ENCODE measurements around the gene LRRC61.

Gene LRRC61

DNA sequence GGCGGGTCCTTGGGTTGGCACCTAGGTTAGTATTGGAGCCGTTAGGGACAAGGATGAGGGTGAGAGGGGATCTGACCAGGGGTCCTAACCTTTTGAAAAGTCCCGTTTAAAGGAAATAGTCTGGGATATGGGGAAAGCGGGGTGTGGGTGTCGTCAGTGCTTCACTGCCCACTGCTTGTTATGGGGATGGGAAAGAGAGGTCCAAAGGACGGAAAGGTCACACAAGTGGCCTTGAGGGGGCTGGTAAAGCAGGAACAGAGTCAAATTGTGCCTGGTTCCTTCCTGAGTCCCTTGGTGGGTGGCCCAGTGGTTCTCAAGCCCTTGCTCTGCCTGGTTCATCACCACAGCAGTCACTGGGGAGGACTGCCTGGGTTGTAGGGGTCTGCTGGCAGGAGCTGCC lies 53.4 kb downstream of the LRRC61 start:
- peaks cover 0 to 31% of the 10 kb centered on the region in 2 experiments; a peak in 1 of 3 replicates for H3K36me3 ChIP-seq (ENCODE audit: control insufficient read depth in 2 of 2, insufficient read depth in 1 of 2, low read length in 2 of 2)
- H3K4me3 ChIP-seq (ENCODE audit: low read depth, low read length), result no peak overlapping the region
- TF ChIP-seq, protein P1, sequence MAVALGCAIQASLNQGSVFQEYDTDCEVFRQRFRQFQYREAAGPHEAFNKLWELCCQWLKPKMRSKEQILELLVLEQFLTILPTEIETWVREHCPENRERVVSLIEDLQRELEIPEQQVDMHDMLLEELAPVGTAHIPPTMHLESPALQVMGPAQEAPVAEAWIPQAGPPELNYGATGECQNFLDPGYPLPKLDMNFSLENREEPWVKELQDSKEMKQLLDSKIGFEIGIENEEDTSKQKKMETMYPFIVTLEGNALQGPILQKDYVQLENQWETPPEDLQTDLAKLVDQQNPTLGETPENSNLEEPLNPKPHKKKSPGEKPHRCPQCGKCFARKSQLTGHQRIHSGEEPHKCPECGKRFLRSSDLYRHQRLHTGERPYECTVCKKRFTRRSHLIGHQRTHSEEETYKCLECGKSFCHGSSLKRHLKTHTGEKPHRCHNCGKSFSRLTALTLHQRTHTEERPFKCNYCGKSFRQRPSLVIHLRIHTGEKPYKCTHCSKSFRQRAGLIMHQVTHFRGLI (tag by site-specific recombination; IDR thresholded peaks at IDR 0.05), result no peak
- TF ChIP-seq ZNF621 (tag by site-specific recombination; IDR thresholded peaks at IDR 0.05), result no peak
- no peak for TF ChIP-seq ZBTB48 (tag by site-specific recombination; IDR thresholded peaks at IDR 0.05)
- TF ChIP-seq ZNF341 (tag by site-specific recombination; IDR thresholded peaks at IDR 0.05; ENCODE audit: low read depth), result no peak
- no peak for TF ChIP-seq ZNF155 (tag by site-specific recombination; IDR thresholded peaks at IDR 0.05)
- H3K27ac ChIP-seq (ENCODE audit: extremely low read depth, low read depth, low read length), result no peak overlapping the region
- ChIA-PET POLR2A (interaction anchor here (2.2 kb wide), 1 partner anchor 8 kb away, joined by 18 read pairs; the partner anchor contains the start of gene REPIN1), CTCF (no interaction called here)
- peaks cover 3% of the 10 kb centered on the region; the same call in 1 of the 2 replicates for H3K4me1 ChIP-seq (ENCODE audit: control insufficient read depth, insufficient read depth, low read length)
- H3K9me3 ChIP-seq (ENCODE audit: control insufficient read depth, insufficient read depth, low read depth, low read length), result no peaks in the 10 kb centered on the region

DNA sequence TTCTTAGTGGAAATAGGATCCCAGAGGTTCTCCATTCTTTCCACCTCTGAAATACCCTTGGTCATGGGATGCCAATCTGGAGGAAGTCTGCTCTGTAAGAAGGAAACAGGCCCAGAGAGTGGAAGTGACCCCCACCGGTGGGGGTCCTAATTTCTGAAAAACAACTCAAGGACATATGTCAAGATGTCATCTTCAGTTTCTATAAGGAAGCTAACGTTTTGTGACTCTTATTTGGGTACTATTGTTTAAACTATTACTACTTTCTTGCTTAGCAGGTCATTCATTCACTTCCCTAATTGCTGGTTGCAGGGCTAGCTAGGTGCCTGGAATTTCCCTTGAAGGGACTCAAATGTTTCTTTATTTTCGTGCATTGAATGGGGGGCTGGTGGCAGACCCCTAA lies 54.0 kb downstream of the LRRC61 start:
- Histone ChIP-seq H3K9me3 (ENCODE audit: control insufficient read depth, insufficient read depth, low read depth, low read length) (no peaks in the 10 kb centered on the region), H3K4me3 (ENCODE audit: low read depth, low read length) (no peak overlapping the region), H3K27ac (ENCODE audit: extremely low read depth, low read depth, low read length) (no peak overlapping the region), H3K4me1 (ENCODE audit: control insufficient read depth, insufficient read depth, low read length) (peaks cover 3% of the 10 kb centered on the region; the same call in 1 of the 2 replicates), H3K36me3 (ENCODE audit: control insufficient read depth in 2 of 2, insufficient read depth in 1 of 2, low read length in 2 of 2) (peaks cover 0 to 25% of the 10 kb centered on the region in 2 experiments; a peak in 1 of 3 replicates)
- ChIA-PET CTCF (interaction anchor here (0.8 kb wide), 1 partner anchor 21 kb away, joined by 6 read pairs; no protein-coding TSS in a partner anchor), POLR2A (interaction anchor here (0.6 to 2.2 kb wide), 2 partner anchors 8 to 716 kb away, joined by 3 to 18 read pairs; partner anchors contain the start of gene REPIN1)
- TF ChIP-seq ZNF707 (tag by site-specific recombination; IDR thresholded peaks at IDR 0.05) (no peak), GLIS1 (tag by site-specific recombination; IDR thresholded peaks at IDR 0.05) (no peak), ZNF561 (tag by site-specific recombination; IDR thresholded peaks at IDR 0.05; ENCODE audit: borderline replicate concordance) (no peak), ZNF473 (tag by site-specific recombination; IDR thresholded peaks at IDR 0.05) (no peak), GFI1B (tag by site-specific recombination; IDR thresholded peaks at IDR 0.05) (no peak), ZIC2 (tag by site-specific recombination; IDR thresholded peaks at IDR 0.05) (no peak), ZNF391 (tag by site-specific recombination; IDR thresholded peaks at IDR 0.05; ENCODE audit: borderline replicate concordance, low read depth) (no peak), ZNF169 (tag by site-specific recombination; IDR thresholded peaks at IDR 0.05) (no peak), ZNF324 (tag by site-specific recombination; IDR thresholded peaks at IDR 0.05) (no peak), PBX3 (CRISPR knock-in tag; IDR thresholded peaks at IDR 0.05) (no peak), ZNF658 (tag by site-specific recombination; IDR thresholded peaks at IDR 0.05) (no peak), ZNF624 (tag by site-specific recombination; IDR thresholded peaks at IDR 0.05) (no peak), TRIM28 (IDR thresholded peaks at IDR 0.05; ENCODE audit: borderline replicate concordance, low read length) (no peak), ZNF792 (tag by site-specific recombination; IDR thresholded peaks at IDR 0.05) (no peak), PRDM1 (tag by site-specific recombination; IDR thresholded peaks at IDR 0.05) (no peak), ZNF600 (tag by site-specific recombination; IDR thresholded peaks at IDR 0.05) (no peak)
- TF ChIP-seq, protein P2, sequence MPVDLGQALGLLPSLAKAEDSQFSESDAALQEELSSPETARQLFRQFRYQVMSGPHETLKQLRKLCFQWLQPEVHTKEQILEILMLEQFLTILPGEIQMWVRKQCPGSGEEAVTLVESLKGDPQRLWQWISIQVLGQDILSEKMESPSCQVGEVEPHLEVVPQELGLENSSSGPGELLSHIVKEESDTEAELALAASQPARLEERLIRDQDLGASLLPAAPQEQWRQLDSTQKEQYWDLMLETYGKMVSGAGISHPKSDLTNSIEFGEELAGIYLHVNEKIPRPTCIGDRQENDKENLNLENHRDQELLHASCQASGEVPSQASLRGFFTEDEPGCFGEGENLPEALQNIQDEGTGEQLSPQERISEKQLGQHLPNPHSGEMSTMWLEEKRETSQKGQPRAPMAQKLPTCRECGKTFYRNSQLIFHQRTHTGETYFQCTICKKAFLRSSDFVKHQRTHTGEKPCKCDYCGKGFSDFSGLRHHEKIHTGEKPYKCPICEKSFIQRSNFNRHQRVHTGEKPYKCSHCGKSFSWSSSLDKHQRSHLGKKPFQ (tag by site-specific recombination; IDR thresholded peaks at IDR 0.05), result no peak
- TF ChIP-seq, protein P3, sequence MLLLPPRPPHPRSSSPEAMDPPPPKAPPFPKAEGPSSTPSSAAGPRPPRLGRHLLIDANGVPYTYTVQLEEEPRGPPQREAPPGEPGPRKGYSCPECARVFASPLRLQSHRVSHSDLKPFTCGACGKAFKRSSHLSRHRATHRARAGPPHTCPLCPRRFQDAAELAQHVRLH (tag by site-specific recombination; IDR thresholded peaks at IDR 0.05), result no peak
